ENCODE data around the gene SLC25A17. TPM values are rescaled to one million over a fixed set of nuclear protein-coding genes. Genes with fewer than 3 reads are reported as not detected.
"Not testable (repeated sequence)": the region's sequence is repeated elsewhere in the genome, so short reads cannot be mapped to it uniquely, and the experiment has no call there.

The SLC25A17 gene
- total RNA-seq, 2 donors from 2014 or later = 6.9 to 9.0 TPM

DNA sequence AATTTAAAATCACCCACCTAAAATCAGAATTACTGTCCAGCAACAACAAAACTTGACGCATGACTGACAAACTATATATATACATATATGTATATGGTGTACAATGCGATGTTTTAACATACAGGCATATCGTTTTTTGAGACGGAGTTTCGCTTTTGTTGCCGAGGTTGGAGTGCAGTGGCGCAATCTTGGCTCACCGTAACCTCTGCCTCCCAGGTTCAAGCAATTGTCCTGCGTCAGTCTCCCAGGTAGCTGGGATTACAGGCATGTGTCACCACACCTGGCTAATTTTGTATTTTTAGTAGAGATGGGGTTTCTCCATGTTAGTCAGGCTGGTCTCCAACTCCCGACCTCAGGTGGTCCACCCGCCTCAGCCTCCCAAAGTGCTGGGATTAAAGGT, 26.7 kb upstream of the SLC25A17 start:
- H3K4me3 Mint-ChIP-seq; H3K36me3 Mint-ChIP-seq (ENCODE audit: low read depth); H3K27ac Mint-ChIP-seq; H3K9me3 ChIP-seq (ENCODE audit: control insufficient read depth, low read length, poor library complexity, severe bottlenecking); DNase-seq; H3K27me3 Mint-ChIP-seq; ATAC-seq: not testable (repeated sequence)
- peaks cover 12% of the 10 kb centered on the region for H3K4me1 Mint-ChIP-seq

DNA sequence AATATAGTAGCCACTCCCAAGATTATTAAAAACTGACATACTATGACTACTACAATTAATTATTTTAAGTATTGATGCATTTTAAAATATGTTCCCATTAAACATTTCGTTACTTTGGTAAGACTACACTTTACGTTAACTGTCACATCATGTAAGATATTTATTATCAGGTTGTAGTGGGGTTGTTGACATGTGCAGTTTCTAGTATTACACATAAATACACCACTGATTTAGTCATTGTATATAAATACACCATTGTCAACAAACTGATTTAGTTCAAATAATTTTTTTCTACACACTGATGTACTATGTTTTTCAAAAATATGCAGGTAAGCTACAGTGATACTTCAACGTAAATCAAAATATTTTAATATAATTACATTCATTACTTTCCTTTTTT, 25.8 kb upstream of the SLC25A17 start:
- Mint-ChIP-seq H3K27me3 (no peaks in the 10 kb centered on the region), H3K36me3 (ENCODE audit: low read depth) (peaks cover 3% of the 10 kb centered on the region), H3K27ac (no peak overlapping the region), H3K4me3 (no peak overlapping the region), H3K4me1 (peaks cover 12% of the 10 kb centered on the region)
- no peak for DNase-seq
- ATAC-seq = no peak
- H3K9me3 ChIP-seq (ENCODE audit: control insufficient read depth, low read length, poor library complexity, severe bottlenecking) = no peaks in the 10 kb centered on the region

DNA sequence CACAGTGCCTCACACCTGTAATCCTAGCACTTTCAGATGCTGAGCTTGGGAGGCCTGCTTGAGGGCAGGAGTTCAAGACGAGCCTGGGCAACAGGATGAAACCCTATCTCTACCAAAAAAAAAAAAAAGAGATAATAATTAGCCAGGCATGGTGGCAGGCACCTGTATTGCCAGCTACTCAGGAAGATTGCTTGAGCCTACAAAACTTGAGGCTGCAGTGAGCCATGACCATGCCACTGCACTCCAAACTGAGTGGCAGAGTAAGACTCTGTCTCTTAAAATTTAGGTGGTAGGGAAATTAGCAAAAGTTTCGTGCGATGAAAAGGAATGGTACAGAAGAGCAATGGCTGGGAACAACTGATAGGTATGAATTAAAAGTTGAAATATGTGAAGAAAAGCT, 19.3 kb upstream of the SLC25A17 start:
- H3K9me3 ChIP-seq (ENCODE audit: control insufficient read depth, low read length, poor library complexity, severe bottlenecking) = no peaks in the 10 kb centered on the region
- peaks cover 15% of the 10 kb centered on the region for H3K4me1 Mint-ChIP-seq
- H3K36me3 Mint-ChIP-seq (ENCODE audit: low read depth) = peaks cover 3% of the 10 kb centered on the region
- H3K27me3 Mint-ChIP-seq = no peaks in the 10 kb centered on the region
- peak overlapping the region; percentile 53 for H3K27ac Mint-ChIP-seq
- no peak overlapping the region for H3K4me3 Mint-ChIP-seq
- DNase-seq (no peak), ATAC-seq (no peak)

DNA sequence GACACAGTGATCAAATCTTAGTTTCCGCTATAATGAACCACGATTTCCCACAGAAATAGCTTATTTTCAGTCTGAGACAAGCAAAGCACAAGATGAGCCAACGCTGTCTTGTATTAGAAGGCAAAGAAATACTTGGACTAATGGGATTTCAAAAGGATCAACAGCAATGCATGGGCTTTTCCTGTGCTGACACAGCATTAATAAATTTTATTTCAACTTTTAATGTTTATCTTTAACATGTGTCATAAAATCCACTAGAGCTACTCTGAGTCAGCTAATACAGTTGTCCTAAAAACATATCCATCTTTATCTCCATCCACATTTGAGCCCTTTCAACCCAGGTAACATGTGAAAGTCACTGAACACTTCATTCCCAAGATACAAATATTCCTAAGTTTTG, 15.5 kb upstream of the SLC25A17 start:
- peaks cover 7% of the 10 kb centered on the region for H3K36me3 Mint-ChIP-seq (ENCODE audit: low read depth)
- DNase-seq (no peak), ATAC-seq (no peak)
- no peaks in the 10 kb centered on the region for H3K9me3 ChIP-seq (ENCODE audit: control insufficient read depth, low read length, poor library complexity, severe bottlenecking)
- H3K27ac Mint-ChIP-seq = no peak overlapping the region
- H3K4me3 Mint-ChIP-seq = no peak overlapping the region
- peaks cover 6% of the 10 kb centered on the region for H3K4me1 Mint-ChIP-seq
- no peaks in the 10 kb centered on the region for H3K27me3 Mint-ChIP-seq

DNA sequence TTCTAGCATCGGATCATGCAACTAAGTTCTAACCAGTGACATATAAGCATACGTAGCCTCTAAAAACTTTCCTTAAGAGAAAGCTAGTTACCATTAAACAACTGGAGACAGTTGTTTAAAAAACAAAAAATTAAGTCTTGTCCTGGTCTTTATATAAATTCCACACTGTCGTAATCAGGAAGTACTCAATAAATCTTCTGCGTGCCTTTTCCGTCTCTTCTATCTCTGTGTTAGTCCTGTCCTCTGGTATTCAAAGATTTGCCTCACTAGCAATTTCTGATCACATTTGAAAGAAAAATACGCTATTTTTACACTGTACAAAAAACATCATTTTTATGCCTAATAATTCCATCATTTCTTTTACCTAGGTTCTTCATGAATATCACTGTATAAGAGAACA, 10.0 kb upstream of the SLC25A17 start:
- H3K9me3 ChIP-seq (ENCODE audit: control insufficient read depth, low read length, poor library complexity, severe bottlenecking) = no peaks in the 10 kb centered on the region
- peaks cover 2% of the 10 kb centered on the region for H3K4me1 Mint-ChIP-seq
- H3K27ac Mint-ChIP-seq = no peak overlapping the region
- H3K36me3 Mint-ChIP-seq (ENCODE audit: low read depth) = peaks cover 7% of the 10 kb centered on the region
- no peak for DNase-seq
- H3K27me3 Mint-ChIP-seq = no peaks in the 10 kb centered on the region
- H3K4me3 Mint-ChIP-seq = no peak overlapping the region
- no peak for ATAC-seq

DNA sequence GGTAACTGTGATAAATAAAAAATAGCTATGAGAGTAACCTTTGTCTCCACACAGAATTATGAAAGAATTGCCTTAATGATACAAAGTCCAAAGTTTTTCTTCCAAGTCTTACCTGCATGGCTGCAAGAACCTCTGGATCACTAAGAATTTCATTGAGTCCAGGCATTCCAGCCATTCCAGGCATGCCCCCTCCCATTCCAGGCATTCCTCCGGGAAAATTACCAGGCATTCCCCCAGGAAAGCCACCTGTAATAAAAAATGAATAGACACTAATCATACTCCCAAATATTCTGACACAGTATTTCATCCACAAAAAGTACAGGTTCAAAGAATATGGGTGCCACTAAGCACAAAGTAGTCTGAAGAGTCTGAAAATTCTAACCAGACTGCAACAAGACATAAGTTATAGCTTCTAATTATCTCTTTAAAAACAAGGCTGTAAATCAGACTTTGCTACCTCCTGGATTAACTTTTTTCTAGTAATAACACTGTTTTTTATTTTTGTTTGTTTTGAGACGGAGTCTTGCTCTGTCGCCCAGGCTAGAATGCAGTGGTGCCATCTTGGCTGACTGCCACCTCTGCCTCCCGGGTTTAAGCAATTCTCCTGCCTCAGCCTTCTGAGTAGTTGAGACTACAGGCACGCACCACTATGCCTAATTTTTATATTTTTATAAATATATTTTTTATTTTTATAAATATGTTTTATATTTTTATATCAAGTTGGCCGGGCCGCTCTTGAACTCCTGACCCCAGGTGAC, 8.0 kb upstream of the SLC25A17 start:
- Mint-ChIP-seq H3K4me3 (no peak overlapping the region), H3K36me3 (ENCODE audit: low read depth) (peaks cover 5% of the 10 kb centered on the region), H3K27me3 (no peaks in the 10 kb centered on the region), H3K4me1 (peaks cover 2% of the 10 kb centered on the region), H3K27ac (no peak overlapping the region)
- H3K9me3 ChIP-seq (ENCODE audit: control insufficient read depth, low read length, poor library complexity, severe bottlenecking) = no peaks in the 10 kb centered on the region
- ATAC-seq (no peak), DNase-seq (no peak)

DNA sequence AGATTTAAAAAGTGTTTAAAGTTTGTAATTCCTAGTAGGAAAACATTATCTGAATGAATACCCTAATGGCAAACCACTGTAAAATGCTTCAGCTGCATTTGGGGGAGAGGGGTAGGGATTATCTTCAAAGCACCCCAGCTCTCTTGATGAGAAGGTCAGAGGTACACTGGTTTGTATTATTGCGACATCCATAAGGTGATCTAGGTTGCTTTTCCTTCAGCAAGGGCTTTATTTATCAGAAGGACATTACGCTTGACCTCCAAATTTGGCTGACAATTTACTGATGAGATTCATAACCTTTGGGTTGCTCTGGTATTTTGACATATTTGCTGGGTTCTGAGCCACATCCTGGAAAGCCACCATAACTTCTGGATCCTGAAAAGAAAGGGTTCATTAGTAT, 7.1 kb upstream of the SLC25A17 start:
- not testable (repeated sequence) for ATAC-seq; H3K4me1 Mint-ChIP-seq; H3K27ac Mint-ChIP-seq; H3K27me3 Mint-ChIP-seq; H3K9me3 ChIP-seq (ENCODE audit: control insufficient read depth, low read length, poor library complexity, severe bottlenecking); H3K4me3 Mint-ChIP-seq; H3K36me3 Mint-ChIP-seq (ENCODE audit: low read depth); DNase-seq

DNA sequence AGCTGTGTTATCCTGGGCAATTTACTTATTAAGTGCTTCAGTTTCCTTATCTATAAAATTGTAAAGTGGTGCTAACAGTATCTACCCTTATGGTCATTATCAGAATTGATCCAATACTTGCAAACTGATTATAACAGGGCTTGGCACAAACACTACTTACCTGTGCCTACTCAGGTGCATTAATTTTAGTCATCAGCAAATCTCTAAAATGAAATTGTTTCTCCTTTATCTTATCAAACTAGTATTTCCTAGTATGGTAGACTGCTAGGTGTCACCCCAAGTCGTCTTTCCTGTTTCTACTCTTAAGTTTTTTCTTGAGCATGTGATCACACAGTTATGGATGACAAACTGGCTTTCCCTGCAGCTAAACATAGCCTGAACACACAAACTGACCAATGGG, 4.3 kb upstream of the SLC25A17 start:
- Mint-ChIP-seq H3K36me3 (ENCODE audit: low read depth) (no peaks in the 10 kb centered on the region), H3K4me1 (peaks cover 5% of the 10 kb centered on the region), H3K27me3 (no peaks in the 10 kb centered on the region), H3K4me3 (no peak overlapping the region), H3K27ac (no peak overlapping the region)
- ATAC-seq (no peak), DNase-seq (no peak)
- no peaks in the 10 kb centered on the region for H3K9me3 ChIP-seq (ENCODE audit: control insufficient read depth, low read length, poor library complexity, severe bottlenecking)

DNA sequence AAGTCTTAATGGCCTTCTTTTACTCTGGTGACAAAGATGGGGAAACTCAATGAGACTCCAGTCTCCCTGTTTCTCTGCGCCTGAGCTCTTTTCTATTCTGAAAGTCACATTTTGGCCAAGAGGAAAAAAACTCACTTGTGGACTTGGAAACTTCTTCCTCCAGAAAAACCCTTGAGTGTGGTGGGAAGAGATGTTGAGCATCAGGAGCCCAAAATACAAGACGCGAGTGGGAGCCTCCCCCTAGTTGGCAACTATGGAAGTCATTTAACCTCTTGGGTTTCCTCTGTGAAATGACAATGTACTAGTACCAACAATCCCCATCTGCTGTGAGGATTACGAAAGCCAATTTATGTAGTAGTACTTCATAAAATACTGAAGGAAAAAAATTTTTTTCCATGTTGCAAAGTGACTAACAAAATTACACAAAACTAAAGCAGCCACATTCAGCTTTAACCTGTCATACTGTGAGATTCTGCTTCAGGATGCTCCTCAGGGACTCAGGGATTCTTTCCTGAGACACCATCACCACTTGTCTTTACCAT, 524 bp upstream of the SLC25A17 start:
- Mint-ChIP-seq H3K27ac (peak overlapping the region; percentile 82), H3K36me3 (ENCODE audit: low read depth) (no peaks in the 10 kb centered on the region), H3K4me3 (peak overlapping the region; percentile 95), H3K4me1 (peaks cover 26% of the 10 kb centered on the region), H3K27me3 (no peaks in the 10 kb centered on the region)
- ATAC-seq (no peak), DNase-seq (no peak)
- H3K9me3 ChIP-seq (ENCODE audit: control insufficient read depth, low read length, poor library complexity, severe bottlenecking) = no peaks in the 10 kb centered on the region

DNA sequence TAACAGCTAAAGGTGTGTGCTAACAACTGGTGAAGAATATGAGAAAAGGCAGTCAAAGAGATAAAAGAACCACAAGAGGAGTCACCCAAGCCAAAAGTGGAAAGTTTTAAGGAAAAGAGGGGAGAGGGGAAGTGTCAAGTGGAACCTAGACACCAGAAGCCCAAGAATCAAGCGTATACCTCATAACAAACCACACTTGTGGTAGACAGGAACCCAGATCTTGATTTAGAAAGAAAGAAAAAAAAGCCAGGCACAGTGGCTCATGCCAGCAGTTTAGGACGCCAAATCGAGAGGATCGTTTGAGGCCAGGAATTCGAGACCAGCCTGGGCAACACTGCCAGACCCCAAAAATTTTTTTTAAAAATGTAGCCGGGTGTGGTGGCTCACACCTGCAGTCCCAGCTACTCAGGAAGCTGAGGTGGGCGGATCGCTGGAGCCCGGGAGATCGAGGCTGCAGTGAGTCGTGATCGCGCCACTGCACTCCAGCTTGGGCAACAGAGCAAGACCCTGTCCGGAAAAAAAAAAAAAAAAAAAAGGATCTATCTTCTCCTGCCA, 877 bp downstream of the SLC25A17 start:
- DNase-seq (peak in 1 of 3 donors; percentile 10), ATAC-seq (peak; percentile 15)
- H3K36me3 Mint-ChIP-seq (ENCODE audit: low read depth) = no peaks in the 10 kb centered on the region

DNA sequence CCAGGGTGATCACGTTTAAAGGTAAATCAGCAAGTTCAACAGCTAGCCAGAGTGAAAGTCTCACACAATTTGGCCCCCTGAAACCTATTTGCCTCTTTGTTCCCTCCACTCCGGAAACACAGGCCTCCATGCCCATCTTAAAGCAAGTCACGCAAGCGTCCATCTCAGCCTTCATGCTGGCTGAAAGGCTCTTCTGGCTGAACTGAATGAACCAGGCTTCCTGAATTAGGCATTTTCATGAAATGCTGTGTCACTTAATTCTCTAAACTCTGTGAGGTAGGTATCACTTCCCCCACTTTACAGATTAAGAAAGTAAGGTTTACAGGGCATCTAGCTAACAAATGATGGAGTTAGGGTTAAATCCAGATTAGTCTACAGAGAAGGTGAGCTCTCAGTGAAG, 1.4 kb downstream of the SLC25A17 start:
- ATAC-seq (no peak), DNase-seq (no peak)
- H3K27me3 Mint-ChIP-seq = no peaks in the 10 kb centered on the region
- H3K36me3 Mint-ChIP-seq (ENCODE audit: low read depth) = no peaks in the 10 kb centered on the region
- no peaks in the 10 kb centered on the region for H3K9me3 ChIP-seq (ENCODE audit: control insufficient read depth, low read length, poor library complexity, severe bottlenecking)
- H3K4me1 Mint-ChIP-seq = peaks cover 31% of the 10 kb centered on the region
- peak overlapping the region; percentile 95 for H3K4me3 Mint-ChIP-seq
- H3K27ac Mint-ChIP-seq = peak overlapping the region; percentile 82

More for the DNA sequence above, 877 bp downstream of the SLC25A17 start:
- peak overlapping the region; percentile 82 for H3K27ac Mint-ChIP-seq
- peak overlapping the region; percentile 95 for H3K4me3 Mint-ChIP-seq
- no peaks in the 10 kb centered on the region for H3K9me3 ChIP-seq (ENCODE audit: control insufficient read depth, low read length, poor library complexity, severe bottlenecking)
- H3K4me1 Mint-ChIP-seq = peaks cover 31% of the 10 kb centered on the region
- no peaks in the 10 kb centered on the region for H3K27me3 Mint-ChIP-seq

DNA sequence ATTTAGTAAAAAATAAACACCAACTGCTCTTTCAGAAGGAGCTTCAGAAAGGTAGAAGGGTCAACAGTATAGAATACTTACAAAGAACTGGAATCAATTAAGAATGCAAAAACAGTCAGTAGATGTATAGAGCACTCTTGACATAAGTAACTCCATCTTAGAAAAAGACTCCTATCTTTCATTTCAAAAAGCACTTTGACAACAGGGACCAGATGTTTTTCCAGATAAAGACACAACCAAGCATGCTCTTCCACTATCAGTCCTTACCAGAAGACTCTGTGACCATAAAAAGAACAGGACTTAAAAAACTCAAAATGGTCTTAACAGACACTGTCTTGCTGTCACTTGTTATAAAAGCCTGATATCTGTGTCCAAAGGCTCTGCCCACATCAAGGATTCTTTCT, 5.2 kb downstream of the SLC25A17 start:
- ATAC-seq (no peak), DNase-seq (no peak)
- Mint-ChIP-seq H3K4me1 (peaks cover 32% of the 10 kb centered on the region), H3K36me3 (ENCODE audit: low read depth) (no peaks in the 10 kb centered on the region), H3K27me3 (no peaks in the 10 kb centered on the region), H3K27ac (no peak overlapping the region), H3K4me3 (no peak overlapping the region)
- no peaks in the 10 kb centered on the region for H3K9me3 ChIP-seq (ENCODE audit: control insufficient read depth, low read length, poor library complexity, severe bottlenecking)

DNA sequence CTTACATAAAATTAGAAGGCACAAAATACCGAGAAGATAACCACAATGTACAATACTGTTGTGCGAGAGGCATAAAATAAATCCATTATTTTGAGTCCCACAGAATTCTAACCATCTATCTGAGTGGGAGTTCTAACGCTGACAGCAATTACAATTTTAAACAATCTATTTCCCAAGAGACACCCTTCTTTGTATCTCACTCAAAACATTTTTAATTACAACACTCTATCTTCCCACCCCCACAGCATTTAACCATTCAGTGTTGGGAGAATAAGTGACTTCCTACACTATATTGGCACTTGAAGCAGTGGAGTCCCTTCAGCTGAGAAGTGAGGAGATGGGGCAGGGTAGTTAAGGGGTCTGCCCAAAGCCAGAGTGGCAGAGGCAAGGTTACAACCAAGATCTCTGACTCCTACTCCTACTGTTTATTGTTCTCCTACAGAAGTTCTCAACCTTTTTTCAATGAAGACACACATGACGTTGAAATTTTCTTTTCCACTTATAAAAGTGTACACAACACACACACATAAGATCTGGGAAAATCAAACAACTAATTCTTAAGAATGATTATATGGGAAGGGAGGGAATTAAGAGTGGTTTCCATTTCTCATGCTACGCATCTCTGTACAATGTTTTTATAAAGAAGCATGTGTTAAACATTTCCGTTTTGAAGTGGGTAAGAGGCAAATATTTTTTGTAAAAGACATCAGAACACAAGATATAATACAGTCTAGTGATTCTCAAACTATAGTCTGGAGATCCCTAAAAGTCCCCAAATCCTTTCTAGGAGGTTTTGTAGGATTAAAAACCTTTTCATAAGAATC, 10.9 kb downstream of the SLC25A17 start:
- ATAC-seq = no peak
- Mint-ChIP-seq H3K4me1 (peaks cover 12% of the 10 kb centered on the region), H3K36me3 (ENCODE audit: low read depth) (peaks cover 2% of the 10 kb centered on the region), H3K27me3 (no peaks in the 10 kb centered on the region), H3K27ac (peak overlapping the region; percentile 66), H3K4me3 (no peak overlapping the region)
- no peaks in the 10 kb centered on the region for H3K9me3 ChIP-seq (ENCODE audit: control insufficient read depth, low read length, poor library complexity, severe bottlenecking)
- DNase-seq = no peak
